ENCODE results near the gene ST8SIA6.
"Not testable (repeated sequence)": the region's sequence is repeated elsewhere in the genome, so short reads cannot be mapped to it uniquely, and the experiment has no call there.

Gene ST8SIA6, protein sequence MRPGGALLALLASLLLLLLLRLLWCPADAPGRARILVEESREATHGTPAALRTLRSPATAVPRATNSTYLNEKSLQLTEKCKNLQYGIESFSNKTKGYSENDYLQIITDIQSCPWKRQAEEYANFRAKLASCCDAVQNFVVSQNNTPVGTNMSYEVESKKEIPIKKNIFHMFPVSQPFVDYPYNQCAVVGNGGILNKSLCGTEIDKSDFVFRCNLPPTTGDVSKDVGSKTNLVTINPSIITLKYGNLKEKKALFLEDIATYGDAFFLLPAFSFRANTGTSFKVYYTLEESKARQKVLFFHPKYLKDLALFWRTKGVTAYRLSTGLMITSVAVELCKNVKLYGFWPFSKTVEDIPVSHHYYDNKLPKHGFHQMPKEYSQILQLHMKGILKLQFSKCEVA

GRCh38 chr10:17454161-17455014 is at the start of gene ST8SIA6:
TSS of gene ST8SIA6 (minus strand) at chr10:17454595. CDS start at chr10:17454255, 340 bp downstream.
- peak; percentile 81 for DNase-seq

DNA sequence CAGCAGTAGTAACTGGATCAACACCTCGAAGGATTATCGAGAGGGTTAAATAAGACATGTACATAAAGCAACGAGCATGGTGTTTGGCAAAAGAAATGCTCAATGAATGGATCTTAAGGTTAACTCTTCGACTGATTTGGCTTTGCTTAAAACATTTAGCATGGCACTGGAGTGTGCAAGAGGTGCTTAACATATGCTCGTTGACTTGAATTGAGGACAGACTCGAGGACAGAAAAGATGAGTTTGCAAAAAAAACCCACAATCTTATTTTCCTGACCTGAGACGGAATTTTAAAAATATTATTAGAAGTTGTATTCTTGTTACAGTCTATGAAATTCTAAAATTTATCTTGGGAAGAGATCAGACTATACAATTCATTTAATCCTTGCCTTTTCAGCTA is 49.4 kb upstream of the ST8SIA6 start:
- DNase-seq = no peak

GRCh38 chr10:17502814-17503213 is 48.4 kb upstream of the ST8SIA6 start:
- DNase-seq = no peak

DNA sequence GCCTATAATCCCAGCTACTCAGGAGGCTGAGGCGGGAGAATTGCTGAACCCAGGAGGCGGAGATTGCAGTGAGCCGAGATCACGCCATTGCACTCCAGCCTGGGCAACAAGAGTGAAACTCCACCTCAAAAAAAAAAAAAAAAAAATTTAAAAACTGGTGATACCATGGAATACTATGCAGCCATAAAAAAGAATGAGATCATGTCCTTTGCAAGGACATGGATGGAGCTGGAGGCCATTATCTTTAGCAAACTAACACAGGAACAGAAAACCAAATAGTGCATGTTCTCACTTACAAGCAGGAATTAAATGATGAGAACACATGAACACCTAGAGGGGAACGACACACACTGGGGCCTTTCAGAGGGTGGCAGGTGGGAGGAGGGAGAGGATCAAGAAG is 44.6 kb upstream of the ST8SIA6 start:
- DNase-seq = not testable (repeated sequence)

GRCh38 chr10:17497446-17498030 is 43.1 kb upstream of the ST8SIA6 start:
- no peak for DNase-seq

DNA sequence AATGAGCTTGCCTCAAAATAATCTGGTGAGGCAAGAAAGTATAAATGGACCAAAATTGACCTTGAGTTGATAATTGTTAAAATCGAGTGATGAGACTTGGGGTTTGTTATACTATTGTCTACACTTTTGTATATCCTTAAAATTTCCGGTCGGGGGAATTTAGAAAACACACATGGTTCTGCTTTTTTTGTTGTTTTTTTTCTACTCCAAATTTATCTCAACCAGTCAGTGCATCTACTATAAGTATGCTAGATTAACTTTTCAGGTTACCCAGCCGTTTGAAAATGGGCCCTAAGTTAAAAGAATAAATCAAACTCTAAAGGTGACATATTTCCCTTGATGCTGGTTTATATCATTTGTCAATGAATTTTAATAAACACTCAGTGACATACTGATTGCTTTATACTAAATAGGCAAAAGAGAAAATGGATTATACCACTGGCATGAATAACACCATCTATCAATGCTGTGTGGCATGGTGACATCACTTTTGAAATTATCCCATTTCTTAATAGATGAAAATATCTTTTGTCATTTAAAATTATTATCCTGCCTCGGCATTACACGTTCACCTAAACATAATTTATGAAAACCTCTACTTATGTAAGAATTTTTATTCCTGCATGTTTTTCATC is 40.3 kb upstream of the ST8SIA6 start:
- no peak for DNase-seq

- DNase-seq = no peak
Observed at GRCh38 chr10:17488848-17489247, 34.5 kb upstream of the ST8SIA6 start.

DNA sequence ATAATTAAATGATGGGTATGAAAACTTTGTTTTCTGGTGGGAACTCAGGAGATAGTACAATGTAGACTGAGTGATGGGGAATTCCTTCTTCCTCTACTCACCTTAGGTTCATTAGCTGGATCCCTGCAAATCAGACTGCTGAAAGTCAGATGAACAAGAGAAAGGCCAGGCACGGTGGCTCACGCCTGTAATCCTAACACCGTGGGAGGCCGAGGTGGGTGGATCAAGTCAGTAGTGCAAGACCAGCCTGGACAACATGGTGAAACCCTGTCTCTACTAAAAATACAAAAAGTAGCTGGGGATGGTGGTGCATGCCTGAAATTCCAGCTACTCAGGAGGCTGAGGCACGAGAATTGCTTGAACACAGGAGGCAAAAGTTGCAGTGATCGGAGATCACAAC is 28.7 kb upstream of the ST8SIA6 start:
- no peak for DNase-seq

GRCh38 chr10:17479822-17480221 is 25.4 kb upstream of the ST8SIA6 start:
- no peak for DNase-seq

DNA sequence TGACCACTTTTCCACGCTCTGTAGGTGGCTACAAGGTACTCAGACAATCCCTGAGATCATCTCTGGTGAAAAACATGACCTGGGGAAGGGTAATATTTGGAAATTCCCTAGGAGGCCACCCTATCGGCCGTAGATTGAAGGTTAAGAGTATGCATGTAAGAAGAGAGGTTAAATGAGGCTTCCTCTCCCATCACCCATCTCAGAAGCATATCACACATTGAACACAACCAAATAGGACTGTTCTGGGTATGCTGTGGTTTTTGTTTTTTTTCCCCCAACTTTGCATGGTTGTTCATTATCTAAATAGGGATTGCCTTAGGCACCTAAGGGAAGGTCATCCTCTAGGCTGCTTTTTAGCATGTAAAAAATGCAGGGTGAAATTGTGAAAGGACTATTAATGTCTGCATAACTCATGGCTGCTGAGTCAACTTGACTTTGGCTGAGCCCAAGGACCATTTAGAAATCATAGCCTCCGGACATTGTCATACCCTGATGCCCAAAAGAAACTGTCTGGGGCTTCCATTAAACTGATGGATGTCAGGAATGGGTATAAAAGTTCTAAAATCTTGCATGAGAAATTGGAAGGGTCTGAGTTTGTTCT is 24.7 kb upstream of the ST8SIA6 start:
- DNase-seq = no peak

DNA sequence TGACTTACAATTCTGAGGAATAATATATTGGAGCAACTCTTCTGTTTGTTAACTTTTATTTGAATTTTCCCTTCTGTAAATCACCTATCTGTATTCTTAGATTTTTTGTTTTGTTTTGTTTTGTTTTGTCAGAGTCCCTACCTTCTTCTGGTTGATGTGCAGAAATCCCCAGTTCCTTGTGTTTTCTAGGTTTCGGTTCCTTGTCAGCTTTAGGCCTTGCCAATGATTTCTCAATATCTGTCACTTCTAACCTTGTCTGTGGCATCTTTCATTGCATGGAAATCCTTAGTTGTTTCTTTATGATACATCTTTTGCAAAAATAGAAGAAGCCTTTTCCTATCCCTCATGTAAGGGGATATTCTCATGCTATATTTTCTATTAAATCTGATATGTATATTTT is 21.7 kb upstream of the ST8SIA6 start:
- no peak for DNase-seq

DNA sequence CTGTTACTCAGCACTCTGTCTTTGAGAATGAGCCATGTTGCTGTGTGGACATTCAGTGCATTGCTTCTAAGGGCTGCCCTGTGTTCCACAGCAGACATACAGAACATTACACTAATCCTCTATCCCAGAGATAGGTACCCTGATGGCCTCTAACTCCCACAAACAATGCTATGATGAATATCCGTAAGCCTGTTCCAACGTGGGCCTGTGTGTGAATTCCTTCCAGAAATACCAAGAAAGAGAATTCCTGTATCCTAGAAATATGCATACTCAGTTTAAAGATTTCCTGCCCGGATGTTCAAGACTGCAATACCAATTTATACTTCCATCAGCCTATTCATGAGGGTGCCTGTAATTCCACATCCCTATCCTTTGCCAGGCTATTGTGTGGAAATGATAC is 21.3 kb upstream of the ST8SIA6 start:
- DNase-seq = no peak

DNA sequence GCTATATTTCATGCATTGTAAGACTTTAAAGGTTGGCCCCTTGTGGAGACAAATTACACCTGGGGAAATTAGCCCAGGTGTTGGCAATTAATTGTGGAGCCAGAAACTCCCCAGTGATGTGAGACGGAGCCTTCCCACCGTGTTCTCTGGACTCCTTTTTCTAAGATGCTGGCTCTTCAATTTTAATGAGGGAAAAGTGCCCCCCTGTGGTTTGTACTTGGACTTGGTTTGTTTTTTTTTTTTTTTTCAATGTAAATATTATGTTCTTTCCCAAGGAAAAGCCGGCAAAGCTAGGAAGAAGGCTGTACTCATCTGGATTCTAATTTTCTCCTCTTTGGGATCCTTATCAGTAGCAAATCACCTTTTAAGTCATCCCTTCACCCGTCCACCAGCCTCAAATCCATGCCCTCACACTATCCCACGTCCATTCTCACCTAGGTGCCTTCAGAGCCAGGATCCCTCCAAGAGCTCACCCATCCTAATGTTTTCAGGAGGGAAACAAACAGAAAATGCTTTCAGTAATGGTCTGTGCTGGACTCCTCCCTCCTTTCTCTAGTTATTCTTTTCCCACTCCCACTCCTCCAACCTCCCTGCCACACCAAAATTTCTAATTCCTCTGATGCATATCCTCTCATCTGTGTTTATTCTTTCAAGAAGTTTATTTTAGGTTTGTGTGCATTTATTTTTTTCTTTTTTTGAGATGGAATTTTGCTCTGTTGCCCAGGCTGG is 20.4 kb upstream of the ST8SIA6 start:
- DNase-seq = no peak

GRCh38 chr10:17473228-17473950 is 19.0 kb upstream of the ST8SIA6 start:
- no peak for DNase-seq

GRCh38 chr10:17472481-17473227 is 18.3 kb upstream of the ST8SIA6 start:
- no peak for DNase-seq

DNA sequence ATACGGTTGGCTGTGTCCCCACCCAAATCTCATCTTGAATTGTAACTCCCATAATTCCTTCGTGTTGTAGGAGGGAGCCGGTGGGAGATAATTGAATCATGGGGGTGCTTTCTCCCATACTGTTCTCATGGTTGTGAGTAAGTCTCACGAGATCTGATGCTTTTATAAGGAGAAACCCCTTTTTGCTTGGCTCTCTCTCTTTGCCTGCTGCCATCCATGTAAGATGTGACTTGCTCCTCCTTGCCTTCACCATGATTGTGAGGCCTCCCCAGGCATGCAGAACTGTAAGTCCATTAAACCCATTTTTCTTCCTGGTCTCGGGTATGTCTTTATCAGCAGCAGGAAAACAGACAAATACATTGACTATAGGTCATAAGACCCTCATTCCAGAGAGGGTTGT is 15.9 kb upstream of the ST8SIA6 start:
- DNase-seq = no peak

DNA sequence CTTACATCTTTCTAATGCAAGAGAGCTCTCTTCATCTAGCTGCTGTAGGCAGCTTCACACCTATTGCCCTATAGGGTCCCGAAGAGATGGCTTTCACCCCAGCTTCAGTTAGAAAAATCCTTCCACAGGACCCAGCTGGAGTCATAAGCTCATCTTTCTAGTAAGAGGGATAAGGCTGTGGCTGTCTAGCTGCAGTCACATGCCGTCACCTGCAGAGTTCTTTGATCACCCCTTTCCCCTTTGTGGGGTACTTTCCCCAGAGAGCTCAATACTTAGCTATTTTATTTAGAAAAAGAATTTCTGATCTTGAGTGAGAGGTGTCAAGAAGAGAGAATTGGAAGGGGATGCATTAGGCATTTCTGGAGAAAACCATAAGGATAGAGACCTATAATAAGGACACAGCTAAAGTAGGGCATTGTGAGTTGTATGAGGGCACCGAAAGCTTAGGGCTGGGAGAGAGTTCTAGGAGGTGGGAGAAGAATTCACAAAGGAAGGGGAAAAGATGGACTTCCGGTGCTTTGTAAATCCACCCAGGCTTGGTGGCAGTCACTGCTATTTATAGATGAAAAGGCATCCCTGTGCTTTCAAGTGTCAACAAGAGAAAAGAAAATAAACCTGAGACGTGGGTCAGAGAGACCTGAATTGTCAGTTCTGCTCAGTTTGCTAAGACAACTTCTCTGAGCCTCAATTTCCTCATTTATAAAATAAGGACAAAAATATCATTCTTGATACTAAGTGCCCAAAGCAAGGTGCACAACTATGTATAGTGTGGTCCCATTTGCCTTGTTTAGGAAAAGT is 11.1 kb upstream of the ST8SIA6 start:
- DNase-seq = no peak

- DNase-seq = no peak
Observed at GRCh38 chr10:17464545-17464944, 10.2 kb upstream of the ST8SIA6 start.

- DNase-seq = no peak
Observed at GRCh38 chr10:17460756-17461155, 6.4 kb upstream of the ST8SIA6 start.

GRCh38 chr10:17457083-17457482 is 2.7 kb upstream of the ST8SIA6 start:
- DNase-seq = no peak
